B cell (primary cell): ENCODE results near the gene PIK3R3. TPM values are rescaled to one million over a fixed set of nuclear protein-coding genes. Genes with fewer than 3 reads are reported as not detected.

Experiments used
- ATAC-seq: fragments of 200-7000 bp; cut with Tn5 transposase; one replicate; pipeline ENCODE4 v1.10.0; 2021; ENCODE audit warnings: low read depth, mild to moderate bottlenecking, moderate number of reproducible peaks, moderate library complexity
- CTCF ChIA-PET: fragments of 350-600 bp; sonication (Branson Sonifier 250); formaldehyde crosslinking; loops from one replicate; lab custom pipeline; 2021; ENCODE audit warnings: antibody characterized with exemption, inconsistent platforms; lab: Charles Lee
- POLR2A ChIA-PET: fragments of 350-600 bp; sonication (Branson Sonifier 250); formaldehyde crosslinking; loops from one replicate; lab custom pipeline; 2021; ENCODE audit warnings: antibody characterized with exemption; lab: Charles Lee
- DNase-seq: peaks from one replicate; pipeline ENCODE4 v3.0.0; 2013
- H2AFZ ChIP-seq: 2 replicates; pipeline ENCODE4 v1.6.1; 2012; ENCODE audit warnings: mild to moderate bottlenecking, low read depth, low read length; ENCODE audit not compliant: insufficient read depth, poor library complexity, severe bottlenecking
- H3K27ac ChIP-seq, 2 donors: 1 replicate in 1 of 2; 2 replicates in 1 of 2; pipeline ENCODE4 v1.5.1; 2012 to 2013; ENCODE audit warnings: low read length in 2 of 2, mild to moderate bottlenecking in 2 of 2, moderate library complexity in 1 of 2
- H3K27me3 ChIP-seq, 4 experiments: fragments of 200-600 bp in 1 of 4; sonication (generic) in 1 of 4; replicated peaks in 1 of 4; 1 replicate in 2 of 4; 2 replicates in 2 of 4; pipeline versions ENCODE4 v1.6.1 to v1.7.0; 2013 to 2016; ENCODE audit warnings: low read length in 3 of 4, mild to moderate bottlenecking in 2 of 4, mixed read lengths in 1 of 4, moderate library complexity in 1 of 4; ENCODE audit not compliant: insufficient read depth in 4 of 4, control insufficient read depth in 3 of 4; ENCODE audit errors: control extremely low read depth in 1 of 4
- H3K36me3 ChIP-seq, 2 experiments: replicated peaks in 1 of 2; 1 replicate in 1 of 2; 2 replicates in 1 of 2; pipeline versions ENCODE4 v1.6.1 to v1.7.1; 2013; ENCODE audit warnings: low read length in 1 of 2; ENCODE audit not compliant: insufficient read depth in 2 of 2, control insufficient read depth in 1 of 2; ENCODE audit errors: control extremely low read depth in 1 of 2, extremely low read depth in 1 of 2
- H3K4me1 ChIP-seq, 2 donors: fragments of 200-600 bp in 1 of 2; sonication (generic) in 1 of 2; 1 replicate in 1 of 2; 2 replicates in 1 of 2; pipeline versions ENCODE4 v1.5.1 to v1.6.1; 2013 to 2017; ENCODE audit warnings: low read length in 2 of 2; ENCODE audit not compliant: control insufficient read depth in 2 of 2, insufficient read depth in 2 of 2
- H3K4me2 ChIP-seq: replicated peaks from 2 replicates; pipeline ENCODE3; 2012; ENCODE audit warnings: mild to moderate bottlenecking, low read depth, low read length; ENCODE audit not compliant: poor library complexity, severe bottlenecking
- H3K4me3 ChIP-seq, 5 experiments: fragments of 200-600 bp in 1 of 5; sonication (generic) in 1 of 5; 1 replicate in 3 of 5; 2 replicates in 2 of 5; pipeline versions ENCODE4 v1.5.1 to v1.7.0; 2011 to 2016; ENCODE audit warnings: low read length in 4 of 5, mild to moderate bottlenecking in 4 of 5, low read depth in 2 of 5, control low read depth in 1 of 5, moderate library complexity in 1 of 5; ENCODE audit not compliant: insufficient read depth in 1 of 5; ENCODE audit errors: control extremely low read depth in 1 of 5, extremely low read depth in 1 of 5
- H3K79me2 ChIP-seq: fragments of 200-600 bp; sonication (generic); one replicate; pipeline ENCODE4 v1.6.0; 2016; ENCODE audit warnings: low read length; ENCODE audit not compliant: control insufficient read depth, insufficient read depth
- H3K9ac ChIP-seq: fragments of 200-600 bp; sonication (generic); 2 replicates; pipeline ENCODE4 v1.6.1; 2017; ENCODE audit warnings: mild to moderate bottlenecking, low read length, moderate library complexity
- H3K9me3 ChIP-seq, 3 donors: one replicate each; pipeline versions ENCODE4 v1.6.1 to v1.7.1; 2013; ENCODE audit warnings: low read length in 2 of 3; ENCODE audit not compliant: control insufficient read depth in 2 of 3, insufficient read depth in 1 of 3; ENCODE audit errors: control extremely low read depth in 1 of 3
- H4K20me1 ChIP-seq: 2 replicates; pipeline ENCODE4 v1.6.0; 2012; ENCODE audit warnings: mild to moderate bottlenecking, low read length; ENCODE audit not compliant: insufficient read depth, control insufficient read depth, poor library complexity, severe bottlenecking
- H3K27ac Mint-ChIP-seq: one replicate; pipeline ENCODE4 v1.8.0; 2021; ENCODE audit warnings: mixed read lengths
- H3K27me3 Mint-ChIP-seq: one replicate; pipeline ENCODE4 v1.8.0; 2021; ENCODE audit warnings: mixed read lengths
- H3K4me1 Mint-ChIP-seq: one replicate; pipeline ENCODE4 v1.8.0; 2021; ENCODE audit warnings: mixed read lengths
- H3K4me3 Mint-ChIP-seq: one replicate; pipeline ENCODE4 v1.8.0; 2021; ENCODE audit warnings: mixed read lengths
- H3K9me3 Mint-ChIP-seq: one replicate; pipeline ENCODE4 v1.8.0; 2022; ENCODE audit warnings: mixed read lengths; ENCODE audit not compliant: insufficient read depth
- CTCF ChIP-seq: fragments of 200-600 bp; IDR thresholded peaks from one replicate; pipeline ENCODE4 v1.8.0; 2022; ENCODE audit warnings: antibody characterized with exemption, mild to moderate bottlenecking
- EZH2 ChIP-seq: IDR thresholded peaks from 2 replicates; pipeline ENCODE4 v1.6.1; 2012; ENCODE audit warnings: borderline replicate concordance, low read depth, mild to moderate bottlenecking, moderate library complexity, low read length; ENCODE audit not compliant: insufficient read depth, poor library complexity, severe bottlenecking
- WGBS: methylation state at CpG from one replicate; pipeline ENCODE4 v1.1.5; 2013; ENCODE audit warnings: missing lambda C conversion rate; ENCODE audit not compliant: insufficient coverage; 5-methylcytosine and 5-hydroxymethylcytosine counted together
- intact Hi-C: fragments of 100-400 bp; cut with micrococcal nuclease; formaldehyde crosslinking; loops from one replicate; pipeline ENCODE4 v1.10.0; 2022
- polyA plus RNA-seq: library from polyadenylated mRNA; depleted of rRNA; stranded (reverse); fragments of >200 nt; gene quantifications from 2 replicates; pipeline ENCODE4 v1.2.3, GENCODE V29; 2012
- total RNA-seq, 2 donors: library from RNA; stranded (reverse); fragments of 120-200 nt in 1 of 2; gene quantifications; 1 replicate in 1 of 2; 2 replicates in 1 of 2; pipeline versions ENCODE4 v1.2.3 to v1.2.4, GENCODE V29; 2013 to 2022

PIK3R3 gene
- total and polyA plus RNA-seq, 2 donors (not counting 1 experiment from before 2014, with no cell fraction given), result 0.06 to 0.17 TPM

DNA sequence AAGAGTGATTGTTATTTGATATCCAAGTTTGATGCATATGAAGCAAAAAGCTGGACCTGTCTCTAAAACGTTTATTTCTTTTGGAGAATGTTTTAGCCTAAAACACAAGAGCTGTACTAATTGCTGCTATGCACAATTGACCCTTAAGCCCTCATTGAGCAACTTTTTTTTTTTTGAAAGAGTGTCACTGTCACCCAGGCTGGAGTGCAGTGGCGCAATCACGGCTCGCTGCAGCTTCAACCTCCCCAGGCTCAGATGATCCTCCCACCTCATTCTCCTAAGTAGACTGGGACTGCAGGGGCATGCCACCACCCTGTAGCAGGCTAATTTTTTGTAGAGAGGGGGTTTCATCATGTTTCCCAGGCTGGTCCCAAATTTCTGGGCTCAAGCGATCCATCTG lies 129.1 kb downstream of the PIK3R3 start:
- no peak overlapping the region for H3K4me3 ChIP-seq

GRCh38 chr1:46002551-46003150 lies 129.8 kb downstream of the PIK3R3 start:
- no peaks in the 10 kb centered on the region for H4K20me1 ChIP-seq

More for the DNA sequence above, 129.1 kb downstream of the PIK3R3 start:
- ATAC-seq (no peak), DNase-seq (no peak)
- ChIA-PET POLR2A (no interaction called here), CTCF (no interaction called here)
- intact Hi-C loops, result no loop called here
- TF ChIP-seq CTCF (no peak), EZH2 (no peak)
- no peaks in the 10 kb centered on the region for H3K79me2 ChIP-seq
- H3K9ac ChIP-seq, result no peak overlapping the region
- H3K36me3 ChIP-seq, result peaks cover 0 to 2% of the 10 kb centered on the region in 2 experiments
- Mint-ChIP-seq H3K4me3 (no peak overlapping the region), H3K4me1 (no peaks in the 10 kb centered on the region), H3K27ac (no peak overlapping the region), H3K27me3 (no peaks in the 10 kb centered on the region), H3K9me3 (no peaks in the 10 kb centered on the region)
- no peaks in the 10 kb centered on the region for H3K27me3 ChIP-seq
- H2AFZ ChIP-seq, result no peak overlapping the region
- H3K4me1 ChIP-seq, result no peaks in the 10 kb centered on the region
- no peaks in the 10 kb centered on the region for H3K9me3 ChIP-seq
- H3K4me2 ChIP-seq, result no peak overlapping the region
- H4K20me1 ChIP-seq, result no peaks in the 10 kb centered on the region
- no peak overlapping the region for H3K27ac ChIP-seq
- 100% methylated on average over 1 of the region's 5 CpGs for WGBS

More at GRCh38 chr1:46002551-46003150, 129.8 kb downstream of the PIK3R3 start:
- Histone ChIP-seq H3K9ac (no peak overlapping the region), H3K27me3 (no peaks in the 10 kb centered on the region), H3K27ac (no peak overlapping the region), H3K79me2 (no peaks in the 10 kb centered on the region), H3K9me3 (no peaks in the 10 kb centered on the region), H3K36me3 (no peaks in the 10 kb centered on the region), H3K4me2 (no peak overlapping the region), H3K4me3 (no peak overlapping the region), H3K4me1 (no peaks in the 10 kb centered on the region), H2AFZ (no peak overlapping the region)
- DNase-seq (no peak), ATAC-seq (no peak)
- H3K4me1 Mint-ChIP-seq, result no peaks in the 10 kb centered on the region
- no peaks in the 10 kb centered on the region for H3K27me3 Mint-ChIP-seq
- CTCF ChIA-PET, result no interaction called here
- no peaks in the 10 kb centered on the region for H3K9me3 Mint-ChIP-seq
- intact Hi-C loops, result no loop called here
- no peak overlapping the region for H3K4me3 Mint-ChIP-seq
- H3K27ac Mint-ChIP-seq, result no peak overlapping the region
- 100% methylated on average over 2 of the region's 3 CpGs for WGBS
- POLR2A ChIA-PET, result no interaction called here
- TF ChIP-seq CTCF (no peak), EZH2 (no peak)
